22Rv1 (cell line): ENCODE results near the gene OR2AK2.

Experiments
- H3K27ac ChIP-seq: fragments of 450-650 bp; 2 replicates; pipeline ENCODE4 v1.5.1; 2017
- CTCF ChIP-seq: fragments of 450-650 bp; IDR thresholded peaks from 2 replicates; pipeline ENCODE4 v1.5.1; 2017; ENCODE audit warnings: mild to moderate bottlenecking
- ZFX ChIP-seq: fragments of 450-650 bp; IDR thresholded peaks from 2 replicates; pipeline ENCODE4 v1.6.1; 2017; ENCODE audit warnings: antibody characterized with exemption, borderline replicate concordance

The OR2AK2 gene

DNA sequence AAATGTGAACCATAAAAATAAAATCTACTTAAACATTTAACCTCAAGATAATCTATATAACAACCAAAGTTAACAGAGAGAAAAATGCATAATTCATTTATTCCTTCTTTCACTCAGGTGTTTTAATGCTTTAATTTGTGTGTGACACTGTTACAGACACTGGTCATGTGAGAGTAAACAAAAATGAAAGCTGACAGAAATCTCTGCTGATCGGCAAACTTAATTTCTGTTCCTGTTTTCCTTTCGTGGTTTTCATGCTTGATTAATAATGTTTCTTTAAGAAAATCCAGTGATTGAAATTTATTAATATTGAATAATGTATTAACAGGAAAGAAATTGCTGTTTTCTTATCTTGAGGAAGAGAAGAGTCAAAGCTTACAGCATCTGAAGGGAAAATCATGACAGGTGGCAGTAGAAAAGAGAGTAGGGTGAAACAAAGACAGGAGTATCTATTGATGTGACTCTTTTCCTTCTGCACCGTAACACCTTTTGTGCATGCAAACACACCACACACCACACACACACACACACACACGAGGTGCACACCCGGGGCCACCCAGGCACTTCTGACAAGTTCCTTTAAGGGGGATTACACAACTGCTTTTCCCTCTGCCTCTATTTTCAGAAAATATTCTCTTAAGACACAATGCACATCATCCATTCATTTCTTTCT lies 1.6 kb downstream of the OR2AK2 start:
- no peak overlapping the region for H3K27ac ChIP-seq
- TF ChIP-seq CTCF (no peak), ZFX (no peak)

DNA sequence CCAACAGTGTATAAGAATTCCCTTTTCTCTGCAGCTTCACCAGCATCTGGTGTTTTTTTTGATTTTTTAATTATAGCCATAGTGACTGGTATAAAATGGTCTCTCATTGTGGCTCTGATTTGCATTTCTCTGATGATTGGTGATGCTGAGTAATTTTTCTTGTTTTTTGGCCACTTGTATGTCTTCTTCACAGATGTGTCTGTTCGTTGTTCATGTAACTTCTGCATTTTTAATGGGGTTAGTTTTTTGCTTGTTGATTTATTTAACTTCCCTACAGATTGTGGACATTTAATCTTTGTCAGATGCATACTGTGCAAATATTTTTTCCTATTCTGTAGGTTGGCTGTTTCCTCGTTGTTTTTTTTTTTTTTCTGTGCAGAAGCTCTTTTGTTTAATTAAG lies 28.0 kb downstream of the OR2AK2 start:
- no peak overlapping the region for H3K27ac ChIP-seq
- no peak for TF ChIP-seq CTCF
- TF ChIP-seq ZFX, result no peak

GRCh38 chr1:247998811-247999210 lies 33.8 kb downstream of the OR2AK2 start:
- no peak for TF ChIP-seq ZFX
- TF ChIP-seq CTCF, result no peak
- H3K27ac ChIP-seq, result no peak overlapping the region

GRCh38 chr1:248000169-248000568 lies 35.1 kb downstream of the OR2AK2 start:
- TF ChIP-seq ZFX, result no peak
- no peak for TF ChIP-seq CTCF
- no peak overlapping the region for H3K27ac ChIP-seq

DNA sequence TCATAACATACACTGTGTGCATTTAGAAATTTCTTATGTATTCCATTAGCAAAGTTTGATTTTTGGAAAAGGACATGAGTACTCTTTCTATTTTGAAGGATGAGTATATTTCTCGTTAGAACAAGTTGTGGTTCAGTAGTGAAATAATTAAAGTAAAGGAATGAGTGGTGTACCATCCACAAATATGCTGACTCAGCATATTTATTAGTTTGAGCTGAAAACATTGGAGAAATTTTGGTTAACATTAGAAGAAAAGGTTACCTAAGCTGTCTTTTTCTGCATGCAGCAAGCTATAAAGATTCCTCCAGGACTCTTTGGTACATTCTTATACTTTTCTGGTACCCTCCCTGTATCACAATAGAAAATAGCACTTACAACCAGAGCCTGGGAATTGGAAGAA lies 42.7 kb downstream of the OR2AK2 start:
- TF ChIP-seq ZFX, result no peak
- no peak for TF ChIP-seq CTCF

GRCh38 chr1:248009681-248010080 lies 44.6 kb downstream of the OR2AK2 start:
- no peak overlapping the region for H3K27ac ChIP-seq
- TF ChIP-seq CTCF, result no peak
- no peak for TF ChIP-seq ZFX

More for the DNA sequence above, 42.7 kb downstream of the OR2AK2 start:
- no peak overlapping the region for H3K27ac ChIP-seq

- TF ChIP-seq ZFX (no peak), CTCF (no peak)
- no peak within 1 kb of the TSS for H3K27ac ChIP-seq
Observed at GRCh38 chr1:248013229-248013710, 48.2 kb downstream of the OR2AK2 start, which contains the start of gene OR2L5. Gene OR2L5 (plus strand): TSS chr1:248013660. CDS start chr1:248021948, 8,288 bp downstream.
